NCI-H1436 treated with DMSO at 0.1 percent for 48 hours (cell line): ENCODE results near the gene LIN7C.

Experiments
- DNase-seq: peaks from one replicate; lab custom pipeline; 2025; lab: John Stamatoyannopoulos, UW

The LIN7C gene

GRCh38 chr11:27444801-27445215 is 61.8 kb downstream of the LIN7C start:
- DNase-seq = peak; percentile 52
